Sigmoid colon (tissue), 3 donors: Measurements from ENCODE around the gene CNTN2.

ENCODE experiments used
- CTCF ChIP-seq, 4 experiments: fragments of 450-650 bp in 3 of 4; fragments of 200-600 bp in 1 of 4; IDR thresholded peaks; one replicate each; pipeline ENCODE4 v1.5.1; 2016 to 2019; ENCODE audit warnings: antibody characterized with exemption in 4 of 4, mild to moderate bottlenecking in 3 of 4, moderate library complexity in 2 of 4
- POLR2A ChIP-seq, 2 donors: fragments of 450-650 bp; IDR thresholded peaks; one replicate each; pipeline ENCODE4 v1.6.1; 2016; ENCODE audit warnings: antibody characterized with exemption in 2 of 2, mild to moderate bottlenecking in 2 of 2, moderate library complexity in 2 of 2

GRCh38 chr1:205046870-205047269, 3.9 kb downstream of the CNTN2 start:
- no peak for TF ChIP-seq CTCF (IDR thresholded peaks at IDR 0.05)
- TF ChIP-seq POLR2A (IDR thresholded peaks at IDR 0.05), result no peak
